Peyer's patch (tissue), 4 donors: Measurements from ENCODE around the gene TARBP1.
"Not testable (repeated sequence)": the region's sequence is repeated elsewhere in the genome, so short reads cannot be mapped to it uniquely, and the experiment has no call there.

Experiments used
- POLR2A ChIP-seq, 2 donors: fragments of 450-650 bp; IDR thresholded peaks; one replicate each; pipeline ENCODE4 v1.5.1; 2017; ENCODE audit warnings: antibody characterized with exemption in 2 of 2, mild to moderate bottlenecking in 2 of 2, moderate library complexity in 2 of 2
- TF ChIP-seq, protein P1 (sequence below), 6 experiments: fragments of 450-650 bp in 4 of 6; fragments of 200-600 bp in 2 of 6; sonication (generic) in 1 of 6; IDR thresholded peaks; one replicate each; pipeline ENCODE4 v1.5.1; 2017 to 2019; ENCODE audit warnings: antibody characterized with exemption in 6 of 6, mild to moderate bottlenecking in 3 of 6, moderate library complexity in 1 of 6

DNA sequence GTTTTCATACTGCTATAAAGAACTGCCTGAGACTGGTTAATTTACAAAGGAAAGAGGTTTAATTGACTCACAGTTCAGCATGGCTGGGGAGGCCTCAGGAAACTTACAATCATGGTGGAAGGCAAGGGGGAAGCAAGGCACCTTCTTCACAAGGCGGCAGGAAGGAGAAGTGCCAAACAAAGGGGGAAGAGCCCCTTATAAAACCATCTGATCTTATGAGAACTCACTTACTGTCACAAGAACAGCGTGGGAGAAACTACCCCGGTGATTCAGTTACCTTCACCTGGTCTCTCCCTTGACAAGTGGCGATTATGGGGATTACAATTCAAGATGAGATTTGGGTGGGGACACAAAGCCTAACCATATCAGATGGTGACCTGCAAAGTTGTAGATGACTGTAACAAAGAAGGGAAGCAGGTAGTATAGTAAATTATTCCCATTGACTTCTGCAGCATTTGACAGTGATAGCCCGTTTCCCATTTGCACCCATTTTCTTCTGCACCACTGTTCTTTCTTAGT lies 99.3 kb downstream of the TARBP1 start:
- TF ChIP-seq, protein P1, sequence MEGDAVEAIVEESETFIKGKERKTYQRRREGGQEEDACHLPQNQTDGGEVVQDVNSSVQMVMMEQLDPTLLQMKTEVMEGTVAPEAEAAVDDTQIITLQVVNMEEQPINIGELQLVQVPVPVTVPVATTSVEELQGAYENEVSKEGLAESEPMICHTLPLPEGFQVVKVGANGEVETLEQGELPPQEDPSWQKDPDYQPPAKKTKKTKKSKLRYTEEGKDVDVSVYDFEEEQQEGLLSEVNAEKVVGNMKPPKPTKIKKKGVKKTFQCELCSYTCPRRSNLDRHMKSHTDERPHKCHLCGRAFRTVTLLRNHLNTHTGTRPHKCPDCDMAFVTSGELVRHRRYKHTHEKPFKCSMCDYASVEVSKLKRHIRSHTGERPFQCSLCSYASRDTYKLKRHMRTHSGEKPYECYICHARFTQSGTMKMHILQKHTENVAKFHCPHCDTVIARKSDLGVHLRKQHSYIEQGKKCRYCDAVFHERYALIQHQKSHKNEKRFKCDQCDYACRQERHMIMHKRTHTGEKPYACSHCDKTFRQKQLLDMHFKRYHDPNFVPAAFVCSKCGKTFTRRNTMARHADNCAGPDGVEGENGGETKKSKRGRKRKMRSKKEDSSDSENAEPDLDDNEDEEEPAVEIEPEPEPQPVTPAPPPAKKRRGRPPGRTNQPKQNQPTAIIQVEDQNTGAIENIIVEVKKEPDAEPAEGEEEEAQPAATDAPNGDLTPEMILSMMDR (IDR thresholded peaks at IDR 0.05), result not testable (repeated sequence)
- TF ChIP-seq POLR2A (IDR thresholded peaks at IDR 0.05), result not testable (repeated sequence)
